ENCODE results near the gene ESR1. TPM values are rescaled to one million over a fixed set of nuclear protein-coding genes. Genes with fewer than 3 reads are reported as not detected.
"Not testable (repeated sequence)": the region's sequence is repeated elsewhere in the genome, so short reads cannot be mapped to it uniquely, and the experiment has no call there.

The ESR1 gene
- total RNA-seq, 1 donor from 2014 or later = 1.9 TPM

DNA sequence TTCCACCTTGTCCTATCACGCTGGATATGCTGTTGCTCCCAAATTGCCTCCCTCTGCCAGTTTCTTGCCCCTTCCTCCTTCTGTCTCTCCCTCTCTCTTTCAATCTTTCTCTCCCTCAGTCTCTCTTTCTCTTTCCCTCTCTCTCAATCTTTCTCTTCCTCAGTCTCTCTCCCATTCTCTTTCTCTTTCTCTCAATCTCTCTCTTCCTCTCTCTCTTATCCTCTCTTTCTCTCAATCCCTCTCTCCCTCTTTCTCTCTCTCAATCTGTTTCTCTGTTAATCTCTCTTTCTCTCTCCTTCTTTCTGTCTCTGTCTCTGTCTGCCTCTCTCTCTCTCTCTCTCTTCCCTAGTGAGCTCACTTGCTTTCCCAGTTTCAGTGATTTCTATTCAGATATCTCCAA lies 245.8 kb downstream of the ESR1 start:
- DNase-seq (ENCODE audit: low spot score) = no peak

DNA sequence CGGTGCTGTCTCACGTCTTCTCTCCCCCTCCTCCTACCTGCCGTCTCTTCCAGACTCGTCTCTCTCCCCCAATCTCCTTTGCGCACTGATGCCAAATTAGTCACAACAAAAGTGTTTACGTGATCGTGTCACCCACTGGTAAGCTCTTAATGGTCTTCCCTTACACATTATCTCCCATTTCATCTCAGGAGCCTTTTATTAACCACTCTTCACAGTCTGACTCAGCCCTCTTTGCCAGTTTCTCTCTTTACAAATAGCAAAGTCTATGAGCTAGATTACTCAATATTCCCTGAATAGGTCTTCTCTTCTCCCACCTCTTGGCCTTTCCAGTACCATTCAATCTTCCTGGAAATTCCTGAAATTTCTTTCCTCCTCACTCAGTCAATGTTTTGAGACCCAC lies 247.0 kb downstream of the ESR1 start:
- DNase-seq (ENCODE audit: low spot score) = no peak

DNA sequence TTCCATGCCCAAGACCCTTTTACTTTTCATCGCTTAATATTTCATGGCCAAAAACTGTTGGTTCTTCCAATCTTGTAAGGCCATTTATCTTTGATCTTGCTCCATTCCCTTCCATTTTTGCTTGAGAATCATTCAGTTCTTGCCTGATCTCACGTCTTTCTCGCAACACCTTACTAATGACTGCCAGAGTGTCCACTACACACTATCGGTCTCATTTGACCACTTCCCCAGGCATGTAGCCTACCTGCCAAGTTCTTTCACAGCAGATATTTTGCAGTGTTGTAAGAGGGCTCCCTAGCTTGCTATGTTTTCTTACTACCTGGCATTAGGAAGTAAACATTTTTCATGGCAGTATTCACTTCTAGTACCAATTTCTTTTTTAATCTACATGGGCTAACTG lies 248.0 kb downstream of the ESR1 start:
- no peak for DNase-seq (ENCODE audit: low spot score)

DNA sequence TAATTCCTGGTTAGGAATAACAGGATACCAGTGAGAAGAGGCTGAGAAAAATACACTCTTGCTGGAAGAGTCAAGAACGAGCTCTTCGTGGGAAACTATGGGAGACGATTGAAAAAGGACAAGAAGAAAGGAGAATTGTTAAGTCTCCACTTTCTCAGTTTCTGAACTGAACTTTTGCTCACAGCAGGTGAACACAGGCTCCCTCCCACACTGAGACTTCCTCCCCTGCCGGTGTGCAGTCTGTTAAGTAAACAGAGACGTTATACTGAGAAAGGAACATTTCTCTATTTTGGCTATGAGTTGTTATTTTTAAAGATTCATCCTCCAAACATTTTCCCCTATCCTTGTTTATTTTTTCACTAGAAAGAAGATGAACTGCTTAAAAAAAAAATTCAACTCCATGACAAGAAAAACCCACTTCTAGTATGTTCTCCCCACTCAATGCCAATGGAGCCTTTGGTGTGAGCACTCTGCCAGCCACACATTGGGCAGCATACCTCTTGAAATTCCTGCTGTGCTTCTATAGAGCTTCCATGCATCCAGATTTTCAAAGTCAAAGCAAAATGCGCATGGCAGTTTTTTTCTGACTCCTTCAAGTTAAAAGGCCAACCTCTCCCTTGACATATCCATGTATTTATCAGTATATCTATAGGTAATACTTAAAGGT lies 250.5 kb downstream of the ESR1 start:
- no peak for DNase-seq (ENCODE audit: low spot score)

DNA sequence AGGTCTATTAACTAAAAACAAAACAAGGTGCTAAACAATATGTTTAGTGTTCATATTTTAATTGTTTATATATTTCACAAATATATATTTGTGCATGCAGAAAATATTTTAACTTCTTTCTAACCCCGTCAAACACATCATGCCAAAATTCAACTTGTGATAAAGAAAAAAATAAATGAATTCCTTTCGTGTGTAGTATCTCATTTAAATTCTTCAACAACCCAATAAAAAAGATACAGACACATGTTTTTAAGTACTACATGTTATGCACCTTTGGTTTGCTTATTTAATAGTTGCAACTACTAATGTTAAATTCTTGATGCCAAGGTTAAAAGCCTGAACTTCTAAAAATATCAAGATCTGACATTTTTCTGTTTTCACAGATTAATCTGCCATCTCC lies 252.4 kb downstream of the ESR1 start:
- DNase-seq (ENCODE audit: low spot score) = no peak

DNA sequence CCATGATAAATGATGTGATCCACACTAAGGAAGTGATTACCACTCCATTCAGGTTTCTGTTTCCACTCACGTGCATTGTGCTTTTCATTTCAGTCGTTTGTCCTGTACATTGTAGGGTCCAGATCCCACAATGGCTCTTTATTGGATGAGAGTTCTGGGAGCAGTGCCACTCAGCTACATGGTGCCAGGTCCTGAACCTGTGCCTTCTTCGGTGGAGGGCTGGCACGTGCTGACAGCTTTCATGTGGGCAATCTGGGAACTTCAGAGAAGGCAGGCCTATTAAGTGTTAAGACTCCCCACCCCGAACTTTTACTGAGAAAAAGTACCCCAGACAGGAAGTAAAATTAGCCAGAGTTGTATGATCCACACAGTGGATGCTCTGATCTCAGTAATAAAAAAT lies 255.0 kb downstream of the ESR1 start:
- DNase-seq (ENCODE audit: low spot score) = no peak

DNA sequence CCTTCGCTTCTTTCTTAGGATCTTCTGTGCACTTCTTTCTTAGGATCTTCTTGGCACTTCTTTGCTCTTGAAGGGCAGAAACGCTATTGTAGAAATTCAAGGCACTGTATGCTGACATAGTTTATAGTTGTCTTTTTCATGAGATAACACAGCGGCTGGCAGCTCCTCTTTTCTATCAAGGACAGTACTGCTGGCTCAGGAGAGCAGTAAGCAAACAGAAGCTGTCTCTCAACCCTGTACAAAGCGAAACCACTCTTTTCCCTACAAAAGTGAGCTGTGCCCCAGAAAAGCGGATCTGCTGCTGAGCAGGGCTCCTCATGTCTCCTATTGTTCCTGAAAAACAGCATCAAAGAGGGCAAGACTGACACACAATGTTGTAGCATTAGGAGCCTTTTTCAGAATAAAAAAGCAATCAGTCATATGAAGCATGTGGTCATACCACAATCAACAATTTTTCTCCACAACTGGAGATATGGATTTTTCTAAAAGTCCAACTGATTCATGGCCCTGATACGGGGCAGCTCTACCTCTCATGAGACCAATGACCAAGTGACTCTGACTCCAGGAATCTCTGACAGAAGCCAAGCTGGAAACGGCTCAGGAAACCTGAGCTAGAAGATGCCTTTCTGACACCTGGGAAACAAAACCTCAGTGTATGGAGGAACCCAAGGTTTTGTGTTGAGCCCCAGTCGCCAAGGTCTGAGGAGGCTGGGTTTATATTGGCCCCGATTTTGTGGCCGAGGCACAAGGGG lies 255.9 kb downstream of the ESR1 start:
- DNase-seq (ENCODE audit: low spot score) = no peak

DNA sequence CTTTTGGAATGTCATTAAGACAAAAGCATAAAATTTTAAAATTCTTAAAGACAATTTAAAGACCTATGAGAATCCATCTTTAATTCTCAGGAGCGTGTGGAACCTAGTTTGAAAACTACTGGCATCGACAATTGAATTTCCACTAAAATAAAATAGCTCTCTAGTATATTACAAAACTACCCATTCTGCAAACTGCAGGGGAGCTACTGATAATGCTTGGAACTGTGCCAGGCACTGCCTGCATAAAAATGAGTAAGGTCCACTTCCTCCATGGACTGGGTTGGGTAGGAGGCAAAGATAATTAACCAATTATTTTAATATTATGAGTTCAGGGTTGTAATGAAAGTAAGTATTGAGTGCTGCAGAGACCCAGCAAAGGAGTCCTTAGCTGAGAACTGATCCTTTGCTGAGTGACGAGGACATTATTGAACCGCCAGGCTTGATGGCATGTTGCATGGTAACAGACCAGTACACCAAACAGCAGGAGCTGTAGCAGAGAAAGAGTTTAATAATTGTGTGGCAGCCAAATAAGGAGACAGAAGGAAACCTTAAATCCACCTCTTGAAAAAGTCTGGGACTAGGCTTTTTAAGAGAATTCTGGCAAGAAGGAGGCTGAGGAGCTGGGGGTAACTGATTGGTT lies 261.3 kb downstream of the ESR1 start:
- DNase-seq (ENCODE audit: low spot score) = no peak

DNA sequence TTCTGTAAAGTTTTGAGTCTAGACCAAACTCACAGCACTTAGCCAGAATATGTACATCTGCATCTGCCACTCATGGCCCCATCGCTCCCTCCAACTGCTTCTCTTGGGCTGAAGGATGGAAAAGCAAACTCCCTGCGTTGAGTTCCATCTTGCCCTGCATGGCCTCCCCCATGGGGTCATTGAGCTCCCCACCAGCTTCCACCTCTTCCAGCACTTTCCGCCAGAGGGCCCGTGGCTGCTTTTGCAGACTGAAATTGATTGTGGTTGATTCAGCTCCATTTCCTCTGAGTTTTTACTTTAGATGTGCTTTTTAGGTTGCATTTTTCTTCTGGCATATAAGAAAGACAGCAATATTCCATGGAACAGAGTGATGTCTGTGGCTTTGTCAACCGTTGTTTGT lies 263.1 kb downstream of the ESR1 start:
- DNase-seq (ENCODE audit: low spot score) = no peak

DNA sequence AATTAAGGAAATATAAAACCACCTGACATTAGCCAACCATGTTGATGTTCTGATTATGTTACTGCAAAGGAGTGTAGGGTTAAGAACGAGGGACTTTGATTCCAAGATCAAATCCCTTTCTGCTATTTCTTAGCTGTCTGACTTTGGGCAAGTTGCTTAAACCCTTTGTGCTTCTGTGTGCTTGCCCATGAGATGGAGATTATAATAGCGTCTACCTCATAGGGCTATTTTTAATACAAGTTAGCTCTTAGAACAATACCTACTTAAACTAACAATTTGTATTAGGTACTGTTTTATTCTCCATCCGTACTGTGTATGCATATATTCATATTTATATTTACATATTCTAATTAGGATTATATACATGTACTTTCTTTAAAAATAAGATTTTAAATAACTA lies 263.8 kb downstream of the ESR1 start:
- no peak for DNase-seq (ENCODE audit: low spot score)

DNA sequence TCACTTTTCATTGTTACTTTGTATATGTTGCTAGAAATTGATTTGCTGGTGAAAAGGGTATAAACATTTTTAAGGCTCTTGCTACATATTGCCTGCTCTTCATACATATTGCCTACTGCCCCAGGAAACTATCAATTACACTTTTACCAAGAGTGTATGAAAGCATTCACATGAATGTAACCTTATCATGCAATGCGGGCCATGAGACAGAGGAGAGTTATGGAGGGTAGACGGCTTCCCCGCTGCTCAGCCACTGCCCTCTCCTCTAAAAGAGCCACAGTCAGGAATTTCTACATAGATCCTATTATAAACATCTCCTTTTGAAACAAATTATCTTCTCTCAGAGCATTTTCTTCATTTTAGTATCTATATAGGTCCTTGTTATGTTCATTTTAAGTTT lies 264.4 kb downstream of the ESR1 start:
- DNase-seq (ENCODE audit: low spot score) = no peak

DNA sequence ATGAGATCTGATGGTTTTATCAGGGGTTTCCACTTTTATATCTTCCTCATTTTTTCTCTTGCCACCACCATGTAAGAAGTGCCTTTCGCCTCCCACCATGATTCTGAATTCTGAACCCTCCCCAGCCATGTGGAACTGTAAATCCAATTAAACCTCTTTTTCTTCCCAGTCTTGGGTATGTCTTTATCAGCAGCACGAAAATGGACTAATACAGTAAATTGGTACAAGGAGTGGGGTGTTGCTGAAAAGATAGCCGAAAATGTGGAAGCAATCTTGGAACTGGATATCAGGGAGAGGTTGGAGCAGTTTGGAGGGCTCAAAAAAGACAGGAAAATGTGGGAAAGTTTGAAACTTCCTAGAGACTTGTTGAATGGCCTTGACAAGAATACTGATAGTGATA lies 268.8 kb downstream of the ESR1 start:
- not testable (repeated sequence) for DNase-seq (ENCODE audit: low spot score)

DNA sequence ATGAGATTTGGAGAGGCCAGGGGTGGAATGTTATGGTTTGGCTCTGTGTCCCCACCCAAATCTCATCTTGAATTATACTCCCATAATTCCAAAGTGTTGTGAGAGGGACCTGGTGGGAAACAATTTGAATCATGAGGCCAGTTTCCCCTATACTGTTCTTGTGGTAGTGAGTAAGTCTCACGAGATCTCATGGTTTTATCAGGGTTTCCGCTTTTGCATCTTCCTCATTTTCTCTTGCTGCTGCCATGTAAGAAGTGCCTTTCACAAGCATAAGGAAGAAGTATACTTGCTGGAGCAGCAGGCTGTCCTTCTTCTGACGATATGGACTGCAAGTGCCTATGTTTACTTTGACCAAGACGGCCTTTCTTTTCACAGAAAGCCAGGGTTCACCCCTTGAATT lies 270.5 kb downstream of the ESR1 start:
- no peak for DNase-seq (ENCODE audit: low spot score)

DNA sequence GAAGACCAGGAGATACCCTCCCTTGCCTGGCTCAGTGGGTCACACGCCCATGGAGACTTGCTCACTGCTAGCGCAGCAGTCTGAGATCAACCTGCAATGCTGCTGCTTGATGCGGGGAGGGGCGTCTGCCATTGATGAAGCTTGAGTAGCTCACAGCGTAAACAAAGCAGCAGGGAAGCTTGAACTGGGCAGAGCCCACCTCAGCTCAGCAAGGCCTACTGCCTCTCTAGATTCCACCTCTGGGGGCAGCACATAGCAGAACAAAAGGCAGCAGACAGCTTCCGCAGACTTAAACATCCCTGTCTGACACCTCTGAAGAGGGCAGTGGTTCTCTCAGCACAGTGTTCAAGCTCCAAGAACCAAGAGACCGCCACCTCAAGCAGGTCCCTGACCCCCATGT lies 271.3 kb downstream of the ESR1 start:
- DNase-seq (ENCODE audit: low spot score) = no peak

DNA sequence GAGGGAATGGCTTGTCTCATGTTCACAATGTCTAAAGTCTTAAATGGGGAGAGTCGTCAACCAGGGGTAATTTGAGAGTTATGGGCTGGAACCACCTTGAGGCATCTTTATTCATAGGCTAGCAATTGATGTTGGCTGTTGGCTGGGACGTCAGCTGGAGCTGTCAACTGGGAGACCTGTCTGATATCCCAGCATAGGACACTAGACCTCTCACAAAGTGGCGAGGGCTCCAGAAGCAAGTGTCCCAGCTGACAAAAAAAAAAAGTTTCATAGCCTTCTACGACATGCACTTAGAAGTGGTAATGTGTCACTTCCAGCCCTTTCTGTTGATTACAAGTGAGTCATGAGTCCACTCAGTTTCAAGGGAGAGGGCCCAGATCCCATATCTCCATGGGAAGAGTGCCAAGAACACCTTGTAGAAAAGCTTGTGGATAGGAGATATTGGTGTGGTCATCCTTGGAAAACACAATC lies 278.0 kb downstream of the ESR1 start:
- DNase-seq (ENCODE audit: low spot score) = no peak

DNA sequence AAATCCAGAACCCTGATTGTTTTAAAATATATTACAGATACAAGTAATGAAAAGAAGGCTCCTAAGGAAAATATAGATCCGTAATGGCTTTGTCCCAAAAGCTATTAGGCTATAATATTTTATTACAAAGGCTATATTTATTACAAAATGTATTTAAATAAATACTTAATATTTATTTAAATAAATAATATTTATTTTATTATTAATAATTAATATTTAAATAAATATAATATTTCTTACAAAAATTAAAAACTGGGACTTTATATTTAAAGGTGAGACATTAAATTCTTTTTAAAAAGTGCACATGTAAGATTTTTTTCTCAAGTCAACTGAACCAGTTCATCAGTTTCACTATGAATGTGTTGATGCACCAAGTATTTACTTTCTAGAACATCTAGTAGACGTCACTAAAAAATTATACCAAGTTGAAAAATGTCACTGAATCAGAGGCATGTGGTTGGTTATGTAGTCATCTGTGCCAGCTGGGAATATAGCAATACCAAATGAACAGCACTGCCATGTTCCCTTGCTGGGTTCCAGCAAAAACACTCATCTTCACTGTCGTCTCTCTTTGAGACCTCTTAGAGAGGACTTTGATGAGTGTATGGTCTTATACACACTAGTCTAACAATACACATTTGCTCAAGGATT lies 278.9 kb downstream of the ESR1 start:
- DNase-seq (ENCODE audit: low spot score) = no peak

DNA sequence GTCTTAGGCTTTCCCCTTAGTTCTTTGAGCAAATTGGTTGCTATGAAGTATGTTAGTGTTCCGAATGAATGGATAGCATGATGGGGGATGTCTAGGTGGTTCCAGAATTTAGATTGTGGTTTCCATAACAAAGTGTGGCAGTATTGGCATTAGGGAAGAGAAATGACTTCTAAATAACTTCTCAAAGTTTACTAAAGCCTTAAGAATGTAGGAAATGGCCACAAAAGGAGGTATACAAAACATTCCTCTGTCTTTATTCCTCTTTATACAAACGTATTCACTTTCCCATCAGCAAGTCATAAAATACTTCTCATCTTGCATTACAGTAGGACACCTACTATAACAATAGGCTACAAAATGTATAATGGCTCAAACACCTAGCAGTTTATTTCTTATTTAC lies 279.6 kb downstream of the ESR1 start:
- no peak for DNase-seq (ENCODE audit: low spot score)

DNA sequence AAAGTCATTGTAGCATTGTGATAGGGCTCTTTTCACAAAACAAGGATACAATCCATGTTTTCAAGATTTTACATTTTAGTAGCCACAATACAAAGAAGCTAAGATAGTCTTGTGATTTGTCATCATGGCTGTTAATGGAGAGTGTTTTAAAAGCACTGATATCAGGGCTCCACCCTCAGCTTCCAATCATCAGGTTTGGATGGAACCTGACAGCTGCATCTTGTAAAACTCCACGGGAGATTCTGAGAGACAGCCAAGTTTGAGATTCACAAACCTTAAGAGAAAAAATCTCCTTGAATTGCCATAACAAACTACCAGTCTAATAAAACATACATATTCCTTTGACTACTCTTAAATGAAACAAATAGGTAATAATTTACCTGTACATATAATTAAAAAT lies 280.2 kb downstream of the ESR1 start:
- DNase-seq (ENCODE audit: low spot score) = no peak

DNA sequence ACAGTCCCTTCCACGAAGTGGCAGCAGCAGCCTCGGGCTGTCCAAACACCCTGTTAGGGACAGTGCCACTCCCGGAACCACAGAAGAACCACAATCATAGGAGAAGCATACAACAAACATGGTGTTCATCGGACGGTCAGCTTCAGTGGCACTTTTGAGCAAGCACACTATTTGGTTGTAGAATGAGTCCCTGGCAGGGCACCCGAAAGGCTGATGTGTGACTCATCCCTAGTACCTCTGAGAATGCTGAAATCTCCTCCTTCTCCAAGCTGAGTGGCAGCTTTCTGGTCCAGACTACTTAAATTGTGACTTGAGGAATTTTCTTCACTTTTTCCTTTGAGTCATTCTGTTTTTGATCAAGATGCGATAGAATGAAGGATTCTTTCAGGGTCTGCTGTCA lies 282.5 kb downstream of the ESR1 start:
- DNase-seq (ENCODE audit: low spot score) = no peak

DNA sequence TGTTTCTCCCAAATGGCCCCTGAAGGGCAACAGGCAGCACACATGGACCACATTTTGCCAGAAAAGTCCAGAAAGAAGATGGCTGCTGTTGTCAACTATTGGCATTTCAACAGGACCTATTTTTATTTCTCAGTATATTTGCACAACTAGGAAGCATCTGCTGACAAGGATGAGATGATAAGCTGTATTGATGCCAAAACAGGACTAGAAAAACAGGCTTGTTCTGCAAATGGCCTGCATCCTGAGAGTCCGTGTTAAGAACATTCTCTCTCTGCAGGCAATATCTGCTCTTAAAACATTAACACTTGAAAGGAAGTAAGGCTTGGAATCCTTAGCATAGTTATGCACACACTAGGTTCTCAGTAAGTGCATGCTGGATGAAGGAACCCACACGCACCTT lies 283.7 kb downstream of the ESR1 start:
- no peak for DNase-seq (ENCODE audit: low spot score)

DNA sequence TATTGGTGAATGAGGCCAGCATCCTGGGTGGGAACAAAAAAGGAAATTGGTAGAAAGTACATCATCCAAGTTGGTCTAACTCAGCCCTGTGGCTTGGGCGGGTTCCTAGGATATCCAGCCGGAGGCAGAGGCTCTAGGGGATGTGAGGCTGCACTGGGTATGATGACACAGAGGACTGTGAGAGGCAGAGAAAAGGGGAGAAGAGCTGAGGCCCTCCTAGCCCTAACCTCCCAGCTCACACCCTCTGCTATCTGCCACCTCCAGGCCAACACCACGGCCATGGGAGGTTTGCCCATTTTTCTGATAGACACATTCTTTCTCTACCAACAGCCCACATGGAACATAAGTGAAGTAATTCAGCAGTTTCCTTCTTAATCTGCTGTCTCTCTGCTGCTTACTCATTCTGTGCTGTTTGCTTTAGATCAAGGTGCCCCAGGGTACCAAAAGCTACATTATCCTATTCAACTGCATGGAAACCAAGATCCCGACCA lies 284.4 kb downstream of the ESR1 start:
- no peak for DNase-seq (ENCODE audit: low spot score)

DNA sequence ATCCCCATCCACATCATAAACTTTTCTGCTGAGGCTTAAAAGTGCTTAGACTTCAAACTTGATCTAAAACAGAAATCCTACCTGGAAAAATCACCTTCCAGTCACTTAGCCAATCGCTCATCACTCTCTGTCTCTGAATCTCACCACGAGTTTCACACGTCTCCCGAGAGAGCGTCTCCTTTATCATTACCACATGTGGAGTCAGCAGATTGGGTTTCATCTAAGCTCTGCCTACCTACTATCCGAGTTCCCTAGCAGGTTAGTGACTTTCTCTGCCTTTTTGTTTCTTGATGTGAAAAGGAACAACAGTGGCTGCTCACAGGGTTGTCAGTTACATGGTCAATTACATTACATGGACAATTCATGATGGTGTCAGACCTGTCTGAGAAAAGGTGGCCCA lies 286.2 kb downstream of the ESR1 start:
- no peak for DNase-seq (ENCODE audit: low spot score)

Data from mucosa of gallbladder (tissue), 1 donor.